ENCODE measurements around the gene NDUFAF5.

Gene NDUFAF5

GRCh38 chr20:13870170-13870748 lies 85.4 kb downstream of the NDUFAF5 start:
- DNase-seq (ENCODE audit: low read depth in 2 of 2, low spot score in 1 of 2), result no peak

Measured in stimulated activated CD8-positive, alpha-beta memory T cell treated with anti-CD3 and anti-CD28 coated beads, Interleukin-4, amount 100 ng/mL, for 1 hour (primary cell).